Endothelial cell of umbilical vein (primary cell): ENCODE results near the gene ATP11B. TPM values are rescaled to one million over a fixed set of nuclear protein-coding genes. Genes with fewer than 3 reads are reported as not detected.

Experiments
- BruUV-seq: library from RNA; stranded (reverse); fragments of 400-500 nt; replicated peaks from 2 replicates; lab custom pipeline; 2021; lab: Mats Ljungman, UMichigan
- CTCF ChIA-PET: fragments of 300-600, 350-600 bp; sonication (Branson Sonifier 250); formaldehyde crosslinking; loops from one replicate; lab custom pipeline; 2021; ENCODE audit warnings: antibody characterized with exemption, inconsistent platforms; lab: Charles Lee
- POLR2A ChIA-PET: fragments of 300-600, 350-600 bp; sonication (Branson Sonifier 250); formaldehyde crosslinking; loops from one replicate; lab custom pipeline; 2021; ENCODE audit warnings: antibody characterized with exemption, inconsistent platforms; lab: Charles Lee
- DNase-seq: peaks from one replicate; pipeline ENCODE4 v3.0.0-alpha.2; 2011; ENCODE audit warnings: low read depth, low spot score
- FAIRE-seq: peaks from 2 replicates; lab custom pipeline; 2011; peaks lifted over from hg19 to GRCh38; lab: Jason Lieb, UNC
- H2AFZ ChIP-seq: 2 replicates; pipeline ENCODE4 v1.6.0; 2012; ENCODE audit warnings: low read depth, low read length, control low read depth, inconsistent platforms
- H3K27ac ChIP-seq: 2 replicates; pipeline ENCODE4 v1.5.1; 2011; ENCODE audit warnings: low read depth, mild to moderate bottlenecking, control low read depth, low read length, moderate library complexity; ENCODE audit not compliant: insufficient read depth
- H3K27me3 ChIP-seq, 2 experiments: 2 replicates each; pipeline versions ENCODE4 v1.6.0 to v1.6.1; 2011; ENCODE audit warnings: low read length in 2 of 2, mixed read lengths in 1 of 2; ENCODE audit not compliant: control insufficient read depth in 2 of 2, insufficient read depth in 2 of 2
- H3K36me3 ChIP-seq, 2 experiments: 2 replicates in 1 of 2; 3 replicates in 1 of 2; pipeline ENCODE4 v1.5.1; 2011; ENCODE audit warnings: low read length in 2 of 2, mild to moderate bottlenecking in 1 of 2, moderate library complexity in 1 of 2; ENCODE audit not compliant: control insufficient read depth in 2 of 2, insufficient read depth in 2 of 2; ENCODE audit errors: extremely low read depth in 1 of 2
- H3K4me1 ChIP-seq: 3 replicates; pipeline ENCODE4 v1.5.1; 2011; ENCODE audit warnings: mild to moderate bottlenecking, low read length; ENCODE audit not compliant: control insufficient read depth, insufficient read depth; ENCODE audit errors: extremely low read depth
- H3K4me2 ChIP-seq: 2 replicates; pipeline ENCODE4 v1.6.1; 2011; ENCODE audit warnings: low read length, control low read depth, mixed read lengths; ENCODE audit not compliant: insufficient read depth
- H3K4me3 ChIP-seq, 3 experiments: fragments of 200-600 bp in 1 of 3; sonication (generic), shearing (Covaris generic) in 1 of 3; replicated peaks in 1 of 3; 2 replicates each; pipeline ENCODE4 v1.5.1; 2011 to 2016; ENCODE audit warnings: control low read depth in 3 of 3, low read length in 3 of 3, mild to moderate bottlenecking in 2 of 3, inconsistent platforms in 1 of 3, low read depth in 1 of 3, moderate library complexity in 1 of 3; ENCODE audit not compliant: insufficient read depth in 1 of 3
- H3K79me2 ChIP-seq: 2 replicates; pipeline ENCODE4 v1.6.0; 2012; ENCODE audit warnings: low read length, inconsistent platforms; ENCODE audit not compliant: control insufficient read depth, insufficient read depth
- H3K9ac ChIP-seq: replicated peaks from 2 replicates; pipeline ENCODE3; 2011; ENCODE audit warnings: low read length, control low read depth; ENCODE audit not compliant: insufficient read depth; ENCODE audit errors: extremely low read depth
- H3K9me1 ChIP-seq: replicated peaks from 3 replicates; pipeline ENCODE4 v1.6.0; 2011; ENCODE audit warnings: mild to moderate bottlenecking, low read length; ENCODE audit not compliant: control insufficient read depth, insufficient read depth; ENCODE audit errors: extremely low read depth
- H3K9me3 ChIP-seq: replicated peaks from 2 replicates; pipeline ENCODE4 v1.5.1; 2012; ENCODE audit warnings: low read length, inconsistent platforms; ENCODE audit not compliant: control insufficient read depth, insufficient read depth
- H4K20me1 ChIP-seq: replicated peaks from 2 replicates; pipeline ENCODE3; 2011; ENCODE audit warnings: mild to moderate bottlenecking, low read length; ENCODE audit not compliant: control insufficient read depth, insufficient read depth; ENCODE audit errors: extremely low read depth
- EZH2 ChIP-seq: IDR thresholded peaks from 2 replicates; pipeline ENCODE4 v1.6.1; 2012; ENCODE audit warnings: borderline replicate concordance, low read depth, mild to moderate bottlenecking, moderate library complexity, low read length, inconsistent platforms; ENCODE audit not compliant: severe bottlenecking
- FOS ChIP-seq: IDR thresholded peaks from 2 replicates; pipeline ENCODE4 v1.6.1; 2011; ENCODE audit warnings: mild to moderate bottlenecking, low read length, moderate library complexity, borderline replicate concordance; ENCODE audit not compliant: insufficient read depth
- GATA2 ChIP-seq: IDR thresholded peaks from 2 replicates; pipeline ENCODE4 v1.7.0; 2011; ENCODE audit warnings: low read depth, mild to moderate bottlenecking, moderate library complexity, mixed read lengths, low read length; ENCODE audit not compliant: insufficient read length, insufficient read depth
- JUN ChIP-seq: IDR thresholded peaks from 2 replicates; pipeline ENCODE4 v1.6.1; 2011; ENCODE audit warnings: borderline replicate concordance, low read depth; ENCODE audit not compliant: insufficient read length, insufficient read depth
- MYC ChIP-seq: IDR thresholded peaks from one replicate; pipeline ENCODE4 v1.6.1; 2011; ENCODE audit warnings: mild to moderate bottlenecking, low read depth, low read length
- POLR2A ChIP-seq: IDR thresholded peaks from 2 replicates; pipeline ENCODE4 v1.6.1; 2012; ENCODE audit warnings: low read depth, mild to moderate bottlenecking, control low read depth, low read length
- POLR2AphosphoS5 ChIP-seq: IDR thresholded peaks from 2 replicates; pipeline ENCODE4 v1.6.1; 2012; ENCODE audit warnings: low read depth, mild to moderate bottlenecking, control low read depth, low read length, moderate library complexity; ENCODE audit not compliant: insufficient read depth
- dilution Hi-C: fragments of 300-500 bp; cut with MboI; formaldehyde crosslinking; loops from one replicate; pipeline ENCODE4 v1.15.0; 2019; ENCODE audit warnings: low sequenced_read_pairs; ENCODE audit not compliant: extremely low pct_ligation_motif_present
- intact Hi-C: fragments of 100-400 bp; cut with micrococcal nuclease; formaldehyde crosslinking; loops from one replicate; pipeline ENCODE4 v1.10.0; 2022
- polyA plus RNA-seq, 4 experiments: library from polyadenylated mRNA; depleted of rRNA in 3 of 4; stranded (reverse) in 3 of 4; unstranded in 1 of 4; fragments of >200 nt; gene quantifications; 2 replicates each; pipeline versions ENCODE4 v1.2.1 to v1.2.3, GENCODE V29; 2011 to 2012; ENCODE audit warnings: missing spikeins in 1 of 4
- total RNA-seq: library from RNA; stranded (reverse); gene quantifications from 2 replicates; pipeline ENCODE4 v1.2.3, GENCODE V29; 2021
- TF ChIP-seq, protein P1 (sequence below), 2 donors: IDR thresholded peaks; 1 replicate in 1 of 2; 2 replicates in 1 of 2; pipeline ENCODE4 v1.5.1; 2011; ENCODE audit warnings: low read length in 2 of 2, mild to moderate bottlenecking in 2 of 2, moderate library complexity in 2 of 2, control low read depth in 1 of 2, inconsistent platforms in 1 of 2, low read depth in 1 of 2; ENCODE audit not compliant: insufficient read depth in 1 of 2; ENCODE audit errors: extremely low read depth in 1 of 2
- TF ChIP-seq, protein P2 (sequence below): IDR thresholded peaks from 2 replicates; pipeline ENCODE4 v1.6.1; 2011; ENCODE audit not compliant: insufficient read depth, insufficient read length

Gene ATP11B
- total and polyA plus RNA-seq, 2 donors (not counting 3 experiments of a cell fraction or from before 2014, with no cell fraction given), result 10.1 to 49.3 TPM

DNA sequence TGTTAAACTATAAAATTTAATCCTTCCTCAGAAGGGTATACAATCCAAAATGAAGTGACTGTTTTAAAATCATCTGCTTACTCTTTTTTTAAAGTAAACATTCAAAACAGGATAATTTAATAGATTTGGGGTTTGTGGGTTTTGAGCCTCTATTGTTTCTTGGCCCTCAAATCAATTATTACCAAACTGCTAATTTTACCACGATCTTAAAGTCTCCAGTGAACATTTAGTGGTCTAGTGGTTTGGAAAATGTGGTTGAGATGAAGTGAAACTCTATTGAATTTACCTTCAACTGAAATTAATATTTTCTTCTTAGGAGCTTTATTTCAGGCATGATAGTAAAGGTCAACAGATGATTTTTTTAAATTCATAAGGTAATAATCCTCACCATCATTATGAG lies 11.2 kb upstream of the ATP11B start:
- H3K4me1 ChIP-seq, result peaks cover 6% of the 10 kb centered on the region
- ChIA-PET CTCF (interaction anchor here (1.2 to 1.4 kb wide), 2 partner anchors 35 to 68 kb away, joined by 3 to 5 read pairs; no protein-coding TSS in a partner anchor), POLR2A (no interaction called here)
- no peak overlapping the region for H3K4me3 ChIP-seq
- H2AFZ ChIP-seq, result no peak overlapping the region
- no TSS peak for BruUV-seq
- no peaks in the 10 kb centered on the region for H3K9me3 ChIP-seq
- no peak overlapping the region for H3K4me2 ChIP-seq
- intact Hi-C loops (no loop called here), dilution Hi-C loops (no loop called here)
- no peak for DNase-seq
- no peaks in the 10 kb centered on the region for H3K9me1 ChIP-seq
- no peak overlapping the region for H3K27ac ChIP-seq
- H3K79me2 ChIP-seq, result no peaks in the 10 kb centered on the region
- no peaks in the 10 kb centered on the region for H4K20me1 ChIP-seq
- no peaks in the 10 kb centered on the region for H3K27me3 ChIP-seq
- no peaks in the 10 kb centered on the region for H3K36me3 ChIP-seq
- FAIRE-seq, result no peak
- TF ChIP-seq EZH2 (no peak), JUN (no peak), MYC (no peak), FOS (no peak), POLR2A (no peak), GATA2 (no peak), POLR2AphosphoS5 (no peak)
- TF ChIP-seq, protein P1, sequence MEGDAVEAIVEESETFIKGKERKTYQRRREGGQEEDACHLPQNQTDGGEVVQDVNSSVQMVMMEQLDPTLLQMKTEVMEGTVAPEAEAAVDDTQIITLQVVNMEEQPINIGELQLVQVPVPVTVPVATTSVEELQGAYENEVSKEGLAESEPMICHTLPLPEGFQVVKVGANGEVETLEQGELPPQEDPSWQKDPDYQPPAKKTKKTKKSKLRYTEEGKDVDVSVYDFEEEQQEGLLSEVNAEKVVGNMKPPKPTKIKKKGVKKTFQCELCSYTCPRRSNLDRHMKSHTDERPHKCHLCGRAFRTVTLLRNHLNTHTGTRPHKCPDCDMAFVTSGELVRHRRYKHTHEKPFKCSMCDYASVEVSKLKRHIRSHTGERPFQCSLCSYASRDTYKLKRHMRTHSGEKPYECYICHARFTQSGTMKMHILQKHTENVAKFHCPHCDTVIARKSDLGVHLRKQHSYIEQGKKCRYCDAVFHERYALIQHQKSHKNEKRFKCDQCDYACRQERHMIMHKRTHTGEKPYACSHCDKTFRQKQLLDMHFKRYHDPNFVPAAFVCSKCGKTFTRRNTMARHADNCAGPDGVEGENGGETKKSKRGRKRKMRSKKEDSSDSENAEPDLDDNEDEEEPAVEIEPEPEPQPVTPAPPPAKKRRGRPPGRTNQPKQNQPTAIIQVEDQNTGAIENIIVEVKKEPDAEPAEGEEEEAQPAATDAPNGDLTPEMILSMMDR (IDR thresholded peaks at IDR 0.05; ENCODE audit: extremely low read depth in 1 of 2, insufficient read depth in 1 of 2, low read depth in 1 of 2, low read length in 2 of 2), result no peak
- TF ChIP-seq, protein P2, sequence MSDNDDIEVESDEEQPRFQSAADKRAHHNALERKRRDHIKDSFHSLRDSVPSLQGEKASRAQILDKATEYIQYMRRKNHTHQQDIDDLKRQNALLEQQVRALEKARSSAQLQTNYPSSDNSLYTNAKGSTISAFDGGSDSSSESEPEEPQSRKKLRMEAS, result no peak
- H3K9ac ChIP-seq, result no peak overlapping the region
